ENCODE data around the gene COL13A1. TPM values are rescaled to one million over a fixed set of nuclear protein-coding genes. Genes with fewer than 3 reads are reported as not detected.

COL13A1 gene
- not detected for total RNA-seq

- Histone ChIP-seq H3K4me3 (peak within 1 kb of the TSS; percentile 45 to 46), H3K4me1 (peaks cover 24% of the 10 kb centered on the region), H3K9me3 (no peaks in the 10 kb centered on the region), H3K27me3 (no peaks in the 10 kb centered on the region), H3K27ac (no peak within 1 kb of the TSS), H3K36me3 (no peaks in the 10 kb centered on the region)
- intact Hi-C loops (cut with DNase I): loop anchor here (10.0 kb wide), 2 partner anchors 113 to 157 kb away; no protein-coding TSS in a partner anchor
- no peak for DNase-seq (ENCODE audit: extremely low spot score in 2 of 2)
- TF ChIP-seq POLR2AphosphoS5 (IDR thresholded peaks at IDR 0.05; ENCODE audit: insufficient read depth in 1 of 2, low read depth in 1 of 2): no peak
- TF ChIP-seq, protein P1, sequence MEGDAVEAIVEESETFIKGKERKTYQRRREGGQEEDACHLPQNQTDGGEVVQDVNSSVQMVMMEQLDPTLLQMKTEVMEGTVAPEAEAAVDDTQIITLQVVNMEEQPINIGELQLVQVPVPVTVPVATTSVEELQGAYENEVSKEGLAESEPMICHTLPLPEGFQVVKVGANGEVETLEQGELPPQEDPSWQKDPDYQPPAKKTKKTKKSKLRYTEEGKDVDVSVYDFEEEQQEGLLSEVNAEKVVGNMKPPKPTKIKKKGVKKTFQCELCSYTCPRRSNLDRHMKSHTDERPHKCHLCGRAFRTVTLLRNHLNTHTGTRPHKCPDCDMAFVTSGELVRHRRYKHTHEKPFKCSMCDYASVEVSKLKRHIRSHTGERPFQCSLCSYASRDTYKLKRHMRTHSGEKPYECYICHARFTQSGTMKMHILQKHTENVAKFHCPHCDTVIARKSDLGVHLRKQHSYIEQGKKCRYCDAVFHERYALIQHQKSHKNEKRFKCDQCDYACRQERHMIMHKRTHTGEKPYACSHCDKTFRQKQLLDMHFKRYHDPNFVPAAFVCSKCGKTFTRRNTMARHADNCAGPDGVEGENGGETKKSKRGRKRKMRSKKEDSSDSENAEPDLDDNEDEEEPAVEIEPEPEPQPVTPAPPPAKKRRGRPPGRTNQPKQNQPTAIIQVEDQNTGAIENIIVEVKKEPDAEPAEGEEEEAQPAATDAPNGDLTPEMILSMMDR (IDR thresholded peaks at IDR 0.05): no peak
- no peak for TF ChIP-seq POLR2A (IDR thresholded peaks at IDR 0.05)
Measured at GRCh38 chr10:69801434-69802315, at the start of gene COL13A1. TSS of gene COL13A1 (plus strand) at chr10:69801906. CDS start at chr10:69802424, 518 bp downstream.

DNA sequence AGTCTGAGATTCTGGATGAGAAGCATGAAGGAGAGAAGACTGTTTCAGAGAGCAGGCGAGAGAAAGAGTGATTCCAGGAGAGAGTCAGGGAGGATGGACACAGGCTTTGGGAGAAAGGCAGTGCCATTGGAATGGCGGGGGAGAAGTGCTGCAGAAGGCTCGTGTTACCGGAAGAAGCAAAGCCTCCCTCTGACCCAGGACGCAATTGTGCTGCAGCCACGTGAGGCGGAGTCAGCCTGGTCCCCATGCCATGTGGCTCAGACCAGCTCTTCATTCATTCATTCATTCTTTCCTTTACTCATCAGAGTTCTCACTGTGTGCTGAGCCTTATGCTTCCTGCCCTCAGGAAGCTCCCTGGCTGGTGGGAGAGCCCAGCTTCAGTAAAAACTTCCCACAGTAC lies 49.2 kb upstream of the COL13A1 start:
- Histone ChIP-seq H3K27me3 (no peaks in the 10 kb centered on the region), H3K36me3 (no peaks in the 10 kb centered on the region), H3K9me3 (no peaks in the 10 kb centered on the region), H3K27ac (no peak overlapping the region), H3K4me3 (no peak overlapping the region), H3K4me1 (peaks cover under 1% of the 10 kb centered on the region)
- no peak for DNase-seq (ENCODE audit: extremely low spot score in 2 of 2)
- intact Hi-C loops (cut with DNase I): no loop called here
- no peak for TF ChIP-seq POLR2AphosphoS5 (IDR thresholded peaks at IDR 0.05; ENCODE audit: insufficient read depth in 1 of 2, low read depth in 1 of 2)
- TF ChIP-seq, protein P1 (IDR thresholded peaks at IDR 0.05): no peak
- TF ChIP-seq POLR2A (IDR thresholded peaks at IDR 0.05): no peak

GRCh38 chr10:69756279-69756678 lies 45.4 kb upstream of the COL13A1 start:
- TF ChIP-seq, protein P1 (IDR thresholded peaks at IDR 0.05): no peak
- TF ChIP-seq POLR2AphosphoS5 (IDR thresholded peaks at IDR 0.05; ENCODE audit: insufficient read depth in 1 of 2, low read depth in 1 of 2) (no peak), POLR2A (IDR thresholded peaks at IDR 0.05) (no peak)
- H3K36me3 ChIP-seq: no peaks in the 10 kb centered on the region
- H3K4me1 ChIP-seq: peaks cover 9% of the 10 kb centered on the region
- H3K27me3 ChIP-seq: no peaks in the 10 kb centered on the region
- intact Hi-C loops (cut with DNase I): no loop called here
- DNase-seq (ENCODE audit: extremely low spot score in 2 of 2): no peak
- H3K4me3 ChIP-seq: no peak overlapping the region
- no peak overlapping the region for H3K27ac ChIP-seq
- H3K9me3 ChIP-seq: no peaks in the 10 kb centered on the region

DNA sequence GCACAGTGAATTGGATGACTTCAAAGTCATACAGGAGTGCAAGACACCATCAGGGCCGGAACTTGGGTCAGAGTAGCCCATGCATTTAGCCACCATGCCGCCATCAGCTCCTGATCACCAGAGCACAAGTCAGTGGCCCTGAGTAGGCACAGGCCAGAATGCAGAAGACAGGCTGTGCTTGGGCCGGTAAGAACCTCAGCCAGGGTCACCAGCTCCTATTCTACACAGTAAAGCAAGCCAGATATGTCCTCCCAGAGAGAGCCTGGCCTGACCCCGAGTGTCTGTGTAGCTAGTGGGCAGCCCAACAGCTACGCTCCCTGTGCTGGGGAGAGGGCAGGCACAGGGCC lies 44.5 kb upstream of the COL13A1 start:
- H3K27ac ChIP-seq: no peak overlapping the region
- peaks cover 9% of the 10 kb centered on the region for H3K4me1 ChIP-seq
- no peaks in the 10 kb centered on the region for H3K36me3 ChIP-seq
- no peak overlapping the region for H3K4me3 ChIP-seq
- intact Hi-C loops (cut with DNase I): no loop called here
- no peaks in the 10 kb centered on the region for H3K9me3 ChIP-seq
- TF ChIP-seq, protein P1 (IDR thresholded peaks at IDR 0.05): no peak
- TF ChIP-seq POLR2AphosphoS5 (IDR thresholded peaks at IDR 0.05; ENCODE audit: insufficient read depth in 1 of 2, low read depth in 1 of 2) (no peak), POLR2A (IDR thresholded peaks at IDR 0.05) (no peak)
- H3K27me3 ChIP-seq: no peaks in the 10 kb centered on the region
- DNase-seq (ENCODE audit: extremely low spot score in 2 of 2): no peak

Data from vagina (tissue), 2 donors.